Measurements from ENCODE around the gene C10orf95. TPM values are rescaled to one million over a fixed set of nuclear protein-coding genes. Genes with fewer than 3 reads are reported as not detected.
A peak's percentile ranks its signal among the peaks of the same experiment; 100 is the strongest.

The C10orf95 gene
- total RNA-seq, 1 donor from 2014 or later = not detected

GRCh38 chr10:102411341-102412255 is 39.7 kb downstream of the C10orf95 start:
- Mint-ChIP-seq H3K27ac (ENCODE audit: unreplicated experiment) (peak overlapping the region; percentile 99), H3K4me1 (ENCODE audit: low read depth, unreplicated experiment) (peaks cover 52% of the 10 kb centered on the region), H3K27me3 (ENCODE audit: unreplicated experiment) (peaks cover 21% of the 10 kb centered on the region), H3K4me3 (ENCODE audit: unreplicated experiment) (peak overlapping the region; percentile 89), H3K36me3 (ENCODE audit: unreplicated experiment) (no peaks in the 10 kb centered on the region), H3K9me3 (ENCODE audit: unreplicated experiment) (peaks cover 16% of the 10 kb centered on the region)
- no peak for DNase-seq
- TF ChIP-seq CTCF (IDR thresholded peaks at IDR 0.05; ENCODE audit: partially characterized antibody, unreplicated experiment) = no peak

GRCh38 chr10:102410429-102411073 is 40.8 kb downstream of the C10orf95 start:
- no peak for TF ChIP-seq CTCF (IDR thresholded peaks at IDR 0.05; ENCODE audit: partially characterized antibody, unreplicated experiment)
- Mint-ChIP-seq H3K36me3 (ENCODE audit: unreplicated experiment) (no peaks in the 10 kb centered on the region), H3K9me3 (ENCODE audit: unreplicated experiment) (peaks cover 13% of the 10 kb centered on the region), H3K4me3 (ENCODE audit: unreplicated experiment) (peak overlapping the region; percentile 92), H3K4me1 (ENCODE audit: low read depth, unreplicated experiment) (peaks cover 48% of the 10 kb centered on the region), H3K27me3 (ENCODE audit: unreplicated experiment) (peaks cover 21% of the 10 kb centered on the region), H3K27ac (ENCODE audit: unreplicated experiment) (peak overlapping the region; percentile 99)
- DNase-seq = peak; percentile 74

- peaks cover 21% of the 10 kb centered on the region for H3K27me3 Mint-ChIP-seq (ENCODE audit: unreplicated experiment)
- peak overlapping the region; percentile 92 for H3K4me3 Mint-ChIP-seq (ENCODE audit: unreplicated experiment)
- no peaks in the 10 kb centered on the region for H3K36me3 Mint-ChIP-seq (ENCODE audit: unreplicated experiment)
- H3K9me3 Mint-ChIP-seq (ENCODE audit: unreplicated experiment) = peaks cover 13% of the 10 kb centered on the region
- H3K4me1 Mint-ChIP-seq (ENCODE audit: low read depth, unreplicated experiment) = peaks cover 46% of the 10 kb centered on the region
- TF ChIP-seq CTCF (IDR thresholded peaks at IDR 0.05; ENCODE audit: partially characterized antibody, unreplicated experiment) = no peak
- DNase-seq = no peak
- H3K27ac Mint-ChIP-seq (ENCODE audit: unreplicated experiment) = peak overlapping the region; percentile 96
Measured at GRCh38 chr10:102409604-102410428, 41.5 kb downstream of the C10orf95 start.

GRCh38 chr10:102408728-102409603 is 42.4 kb downstream of the C10orf95 start:
- Mint-ChIP-seq H3K9me3 (ENCODE audit: unreplicated experiment) (peaks cover 13% of the 10 kb centered on the region), H3K27me3 (ENCODE audit: unreplicated experiment) (peaks cover 21% of the 10 kb centered on the region), H3K27ac (ENCODE audit: unreplicated experiment) (peak overlapping the region; percentile 96), H3K4me3 (ENCODE audit: unreplicated experiment) (peak overlapping the region; percentile 92), H3K36me3 (ENCODE audit: unreplicated experiment) (no peaks in the 10 kb centered on the region), H3K4me1 (ENCODE audit: low read depth, unreplicated experiment) (peaks cover 42% of the 10 kb centered on the region)
- DNase-seq = peak; percentile 71
- no peak for TF ChIP-seq CTCF (IDR thresholded peaks at IDR 0.05; ENCODE audit: partially characterized antibody, unreplicated experiment)

Measured in glutamatergic neuron (in vitro differentiated cells).